Measurements from ENCODE around the gene BRME1. TPM values are rescaled to one million over a fixed set of nuclear protein-coding genes. Genes with fewer than 3 reads are reported as not detected.
A peak's percentile ranks its signal among the peaks of the same experiment; 100 is the strongest.
"Not testable (repeated sequence)": the region's sequence is repeated elsewhere in the genome, so short reads cannot be mapped to it uniquely, and the experiment has no call there.

BRME1 gene
- total RNA-seq, 1 donor from 2014 or later: 12.0 TPM

DNA sequence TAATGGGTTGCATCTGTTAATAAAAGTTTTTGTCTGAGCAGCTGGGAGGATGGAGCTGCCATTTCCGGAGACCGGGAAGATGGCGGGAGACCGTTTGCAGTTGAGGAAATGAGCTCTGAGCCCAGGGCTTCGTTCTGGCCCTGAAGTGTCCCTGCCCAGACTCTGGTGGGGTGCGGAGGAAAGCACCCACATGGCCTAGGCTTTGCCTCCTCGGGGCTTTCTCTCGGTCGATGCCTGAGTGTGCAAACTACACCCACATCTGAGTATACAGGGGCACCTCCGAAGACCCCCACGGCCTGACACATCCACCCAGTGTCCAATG lies 44.6 kb downstream of the BRME1 start:
- Histone ChIP-seq H3K9me3 (no peaks in the 10 kb centered on the region), H3K27ac (peak overlapping the region; percentile 97), H3K4me1 (peaks cover 28% of the 10 kb centered on the region), H3K27me3 (no peaks in the 10 kb centered on the region), H3K4me3 (peak overlapping the region; percentile 40 to 46), H3K36me3 (no peaks in the 10 kb centered on the region)
- no peak for TF ChIP-seq POLR2AphosphoS5 (IDR thresholded peaks at IDR 0.05; ENCODE audit: insufficient read depth in 1 of 2, low read depth in 1 of 2)
- TF ChIP-seq, protein P1, sequence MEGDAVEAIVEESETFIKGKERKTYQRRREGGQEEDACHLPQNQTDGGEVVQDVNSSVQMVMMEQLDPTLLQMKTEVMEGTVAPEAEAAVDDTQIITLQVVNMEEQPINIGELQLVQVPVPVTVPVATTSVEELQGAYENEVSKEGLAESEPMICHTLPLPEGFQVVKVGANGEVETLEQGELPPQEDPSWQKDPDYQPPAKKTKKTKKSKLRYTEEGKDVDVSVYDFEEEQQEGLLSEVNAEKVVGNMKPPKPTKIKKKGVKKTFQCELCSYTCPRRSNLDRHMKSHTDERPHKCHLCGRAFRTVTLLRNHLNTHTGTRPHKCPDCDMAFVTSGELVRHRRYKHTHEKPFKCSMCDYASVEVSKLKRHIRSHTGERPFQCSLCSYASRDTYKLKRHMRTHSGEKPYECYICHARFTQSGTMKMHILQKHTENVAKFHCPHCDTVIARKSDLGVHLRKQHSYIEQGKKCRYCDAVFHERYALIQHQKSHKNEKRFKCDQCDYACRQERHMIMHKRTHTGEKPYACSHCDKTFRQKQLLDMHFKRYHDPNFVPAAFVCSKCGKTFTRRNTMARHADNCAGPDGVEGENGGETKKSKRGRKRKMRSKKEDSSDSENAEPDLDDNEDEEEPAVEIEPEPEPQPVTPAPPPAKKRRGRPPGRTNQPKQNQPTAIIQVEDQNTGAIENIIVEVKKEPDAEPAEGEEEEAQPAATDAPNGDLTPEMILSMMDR (IDR thresholded peaks at IDR 0.05): no peak
- no peak for TF ChIP-seq POLR2A (IDR thresholded peaks at IDR 0.05)
- intact Hi-C loops (cut with DNase I): loop anchor here (5.0 kb wide), 1 partner anchor 74 kb away; no protein-coding TSS in a partner anchor
- DNase-seq (ENCODE audit: extremely low spot score in 2 of 2): no peak

DNA sequence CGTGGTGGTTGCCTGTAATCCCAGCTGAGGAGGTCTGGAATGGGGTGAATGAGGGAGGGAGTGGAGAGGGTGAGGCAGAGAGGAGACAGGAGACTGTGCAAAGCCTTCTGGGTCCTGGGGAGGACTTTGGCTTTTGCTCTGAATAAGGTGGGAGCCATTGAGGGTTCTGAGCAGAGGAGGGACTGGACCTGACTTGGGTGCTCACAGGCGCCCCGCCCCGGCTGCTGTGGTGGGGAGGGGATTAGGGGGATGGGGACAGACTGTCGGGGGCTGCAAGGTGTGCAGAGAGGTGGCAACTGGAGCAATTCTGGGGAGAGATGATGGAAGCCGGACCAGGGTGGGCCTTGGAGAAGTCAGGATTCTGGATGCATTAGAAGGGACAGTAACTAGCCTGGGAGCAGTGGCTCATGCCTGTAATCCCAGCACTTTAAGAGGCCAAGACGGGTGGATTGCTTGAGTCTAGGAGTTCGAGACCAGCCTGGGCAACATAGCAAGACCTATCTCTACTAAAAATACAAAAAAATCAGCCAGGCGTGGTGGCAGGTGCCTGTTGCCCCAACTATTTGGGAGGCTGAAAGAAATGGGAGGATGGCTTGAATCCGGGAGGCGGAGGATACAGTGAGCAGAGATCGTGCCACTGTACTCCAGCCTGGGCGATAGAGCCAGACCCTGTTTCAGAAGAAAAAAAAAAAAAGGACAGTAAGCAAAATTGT lies 45.1 kb downstream of the BRME1 start:
- Histone ChIP-seq H3K9me3 (no peaks in the 10 kb centered on the region), H3K27ac (peak overlapping the region; percentile 97), H3K4me3 (peak overlapping the region in 1 of 2 donors; percentile 46), H3K27me3 (no peaks in the 10 kb centered on the region), H3K4me1 (peaks cover 23% of the 10 kb centered on the region), H3K36me3 (no peaks in the 10 kb centered on the region)
- TF ChIP-seq POLR2A (IDR thresholded peaks at IDR 0.05) (no peak), POLR2AphosphoS5 (IDR thresholded peaks at IDR 0.05; ENCODE audit: insufficient read depth in 1 of 2, low read depth in 1 of 2) (no peak)
- TF ChIP-seq, protein P1 (IDR thresholded peaks at IDR 0.05): no peak
- intact Hi-C loops (cut with DNase I): loop anchor here (5.0 kb wide), 1 partner anchor 74 kb away; no protein-coding TSS in a partner anchor
- DNase-seq (ENCODE audit: extremely low spot score in 2 of 2): no peak

- peak overlapping the region; percentile 23 for H3K27ac ChIP-seq
- DNase-seq (ENCODE audit: extremely low spot score in 2 of 2): no peak
These were observed 46.5 kb downstream of the BRME1 start for GRCh38 chr19:13859361-13859880.

DNA sequence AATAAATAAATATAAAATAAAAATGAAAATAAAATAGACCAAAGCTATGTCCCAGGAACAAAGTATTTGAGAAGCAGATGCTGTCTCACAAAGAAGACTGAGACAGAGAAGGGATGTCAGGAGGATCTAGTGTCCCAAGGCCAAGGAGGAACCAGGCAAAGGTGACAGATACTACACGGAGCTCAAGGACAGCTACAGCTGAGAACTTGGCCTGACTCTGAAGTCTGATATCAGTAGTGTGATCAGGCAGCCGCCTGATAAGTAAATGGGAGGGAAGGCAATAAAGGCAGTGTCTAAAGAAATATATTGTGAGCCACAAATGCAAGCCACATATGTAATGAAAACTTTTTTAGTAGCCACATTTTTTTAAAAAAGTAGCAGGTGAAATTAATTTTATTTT lies 49.4 kb downstream of the BRME1 start:
- intact Hi-C loops (cut with DNase I): loop anchor here (5.0 kb wide), 1 partner anchor 59 kb away; the partner anchor contains the start of gene ZSWIM4

More at GRCh38 chr19:13859361-13859880, 46.5 kb downstream of the BRME1 start:
- no peak overlapping the region for H3K4me3 ChIP-seq
- H3K4me1 ChIP-seq: peaks cover 17% of the 10 kb centered on the region
- H3K9me3 ChIP-seq: no peaks in the 10 kb centered on the region
- TF ChIP-seq POLR2A (IDR thresholded peaks at IDR 0.05) (no peak), POLR2AphosphoS5 (IDR thresholded peaks at IDR 0.05; ENCODE audit: insufficient read depth in 1 of 2, low read depth in 1 of 2) (no peak)
- TF ChIP-seq, protein P1 (IDR thresholded peaks at IDR 0.05): no peak
- intact Hi-C loops (cut with DNase I): loop anchor here (5.0 kb wide), 1 partner anchor 62 kb away; the partner anchor contains the start of gene ZSWIM4
- no peaks in the 10 kb centered on the region for H3K36me3 ChIP-seq
- no peaks in the 10 kb centered on the region for H3K27me3 ChIP-seq

GRCh38 chr19:13852171-13852707 lies 53.7 kb downstream of the BRME1 start:
- intact Hi-C loops (cut with DNase I); H3K27me3 ChIP-seq; H3K36me3 ChIP-seq; H3K4me3 ChIP-seq; DNase-seq (ENCODE audit: extremely low spot score in 2 of 2); H3K9me3 ChIP-seq: not testable (repeated sequence)
- Histone ChIP-seq H3K4me1 (peaks cover 52% of the 10 kb centered on the region), H3K27ac (peak overlapping the region; percentile 100)

More for the DNA sequence above, 49.4 kb downstream of the BRME1 start:
- DNase-seq (ENCODE audit: extremely low spot score in 2 of 2): no peak
- no peak overlapping the region for H3K27ac ChIP-seq
- H3K4me3 ChIP-seq: no peak overlapping the region
- H3K27me3 ChIP-seq: no peaks in the 10 kb centered on the region
- H3K4me1 ChIP-seq: peaks cover 21% of the 10 kb centered on the region
- no peaks in the 10 kb centered on the region for H3K36me3 ChIP-seq
- H3K9me3 ChIP-seq: no peaks in the 10 kb centered on the region
- TF ChIP-seq POLR2A (IDR thresholded peaks at IDR 0.05) (no peak), POLR2AphosphoS5 (IDR thresholded peaks at IDR 0.05; ENCODE audit: insufficient read depth in 1 of 2, low read depth in 1 of 2) (no peak)
- TF ChIP-seq, protein P1 (IDR thresholded peaks at IDR 0.05): no peak

DNA sequence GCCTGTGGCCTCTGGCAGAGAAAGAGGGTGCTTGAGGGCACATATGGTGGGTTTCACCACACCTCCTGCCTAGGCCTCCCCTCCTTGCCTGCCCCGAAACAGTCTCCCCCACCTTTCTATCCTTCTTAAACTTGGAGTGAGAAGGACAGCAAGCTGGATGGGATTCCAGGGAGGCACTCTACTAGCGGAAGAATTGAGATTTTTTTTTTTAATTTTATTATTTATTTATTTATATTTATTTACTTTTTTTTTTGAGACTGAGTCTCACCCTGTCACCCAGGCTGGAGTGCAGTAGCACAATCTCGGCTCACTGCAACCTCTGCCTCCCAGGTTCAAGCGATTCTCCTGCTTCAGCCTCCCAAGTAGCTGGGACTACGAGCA lies 54.2 kb downstream of the BRME1 start:
- Histone ChIP-seq H3K4me1 (peaks cover 58% of the 10 kb centered on the region), H3K4me3 (peak overlapping the region; percentile 17 to 29), H3K27ac (peak overlapping the region; percentile 100)
- H3K36me3 ChIP-seq; H3K9me3 ChIP-seq; DNase-seq (ENCODE audit: extremely low spot score in 2 of 2); H3K27me3 ChIP-seq; intact Hi-C loops (cut with DNase I): not testable (repeated sequence)
